ENCODE results near the gene KLHL29. TPM values are rescaled to one million over a fixed set of nuclear protein-coding genes. Genes with fewer than 3 reads are reported as not detected.

The KLHL29 gene
- total and polyA plus RNA-seq, 7 experiments from 2014 or later = 0.59 to 6.5 (median 5.6) TPM

GRCh38 chr2:23377771-23378170 is 7.2 kb upstream of the KLHL29 start:
- peaks cover 0 to 68% (median 0%) of the 10 kb centered on the region in 5 donors for H3K27me3 Mint-ChIP-seq
- no peaks in the 10 kb centered on the region for H3K9me3 Mint-ChIP-seq
- POLR2A ChIA-PET = no interaction called here
- intact Hi-C loops (cut with micrococcal nuclease) = no loop called here
- peaks cover 13 to 19% (median 18%) of the 10 kb centered on the region in 7 donors for H3K4me1 Mint-ChIP-seq
- Histone ChIP-seq H3K27me3 (ENCODE audit: control insufficient read depth in 2 of 2, insufficient read depth in 2 of 2, low read length in 2 of 2) (no peaks in the 10 kb centered on the region), H3K4me1 (ENCODE audit: control insufficient read depth in 2 of 2, insufficient read depth in 2 of 2, low read length in 2 of 2) (peaks cover 0 to 19% of the 10 kb centered on the region in 2 donors), H3K4me3 (ENCODE audit: low read length) (no peak overlapping the region), H3K27ac (ENCODE audit: low read depth, low read length) (no peak overlapping the region), H3K36me3 (ENCODE audit: control insufficient read depth in 2 of 3, insufficient read depth in 3 of 3, low read length in 3 of 3) (no peaks in the 10 kb centered on the region), H3K9me3 (ENCODE audit: control insufficient read depth in 2 of 3, low read length in 3 of 3) (no peaks in the 10 kb centered on the region)
- no peak overlapping the region for H3K4me3 Mint-ChIP-seq
- no peak overlapping the region for H3K27ac Mint-ChIP-seq
- H3K36me3 Mint-ChIP-seq = peaks cover 0 to 3% (median 0%) of the 10 kb centered on the region in 5 donors
- no peak for DNase-seq
- CTCF ChIA-PET = interaction anchor here (0.6 to 0.9 kb wide), 2 partner anchors 16 to 532 kb away, joined by 3 to 4 read pairs; no protein-coding TSS in a partner anchor
- no peak for ATAC-seq

- no peak for DNase-seq
- ChIA-PET POLR2A (no interaction called here), CTCF (interaction anchor here (0.9 kb wide), 1 partner anchor 15 kb away, joined by 4 read pairs; no protein-coding TSS in a partner anchor)
- H3K36me3 ChIP-seq (ENCODE audit: control insufficient read depth in 2 of 3, insufficient read depth in 3 of 3, low read length in 3 of 3) = no peaks in the 10 kb centered on the region
- no peak overlapping the region for H3K27ac Mint-ChIP-seq
- H3K36me3 Mint-ChIP-seq = peaks cover 0 to 3% (median 0%) of the 10 kb centered on the region in 5 donors
- no peak for ATAC-seq
- intact Hi-C loops (cut with micrococcal nuclease) = no loop called here
- no peaks in the 10 kb centered on the region for H3K9me3 ChIP-seq (ENCODE audit: control insufficient read depth in 2 of 3, low read length in 3 of 3)
- no peaks in the 10 kb centered on the region for H3K27me3 ChIP-seq (ENCODE audit: control insufficient read depth in 2 of 2, insufficient read depth in 2 of 2, low read length in 2 of 2)
- H3K4me1 ChIP-seq (ENCODE audit: control insufficient read depth in 2 of 2, insufficient read depth in 2 of 2, low read length in 2 of 2) = peaks cover 0 to 19% of the 10 kb centered on the region in 2 donors
- no peak overlapping the region for H3K27ac ChIP-seq (ENCODE audit: low read depth, low read length)
- H3K4me3 Mint-ChIP-seq = no peak overlapping the region
- peaks cover 13 to 19% (median 18%) of the 10 kb centered on the region in 7 donors for H3K4me1 Mint-ChIP-seq
- no peaks in the 10 kb centered on the region for H3K9me3 Mint-ChIP-seq
- H3K27me3 Mint-ChIP-seq = peaks cover 0 to 70% (median 0%) of the 10 kb centered on the region in 5 donors
- H3K4me3 ChIP-seq (ENCODE audit: low read length) = no peak overlapping the region
Measured at GRCh38 chr2:23378496-23378895, 6.5 kb upstream of the KLHL29 start.

GRCh38 chr2:23379220-23379695 is 5.7 kb upstream of the KLHL29 start:
- no peaks in the 10 kb centered on the region for H3K9me3 ChIP-seq (ENCODE audit: control insufficient read depth in 2 of 3, low read length in 3 of 3)
- H3K27me3 Mint-ChIP-seq = peaks cover 0 to 70% (median 3%) of the 10 kb centered on the region in 5 donors
- H3K4me1 ChIP-seq (ENCODE audit: control insufficient read depth in 2 of 2, insufficient read depth in 2 of 2, low read length in 2 of 2) = peaks cover 0 to 19% of the 10 kb centered on the region in 2 donors
- H3K36me3 ChIP-seq (ENCODE audit: control insufficient read depth in 2 of 3, insufficient read depth in 3 of 3, low read length in 3 of 3) = no peaks in the 10 kb centered on the region
- peaks cover 0 to 3% (median 0%) of the 10 kb centered on the region in 5 donors for H3K36me3 Mint-ChIP-seq
- POLR2A ChIA-PET = interaction anchor here (0.9 to 1.5 kb wide), 2 partner anchors 14 to 25 kb away, joined by 3 read pairs; no protein-coding TSS in a partner anchor
- no peak overlapping the region for H3K4me3 ChIP-seq (ENCODE audit: low read length)
- CTCF ChIA-PET = no interaction called here
- H3K9me3 Mint-ChIP-seq = no peaks in the 10 kb centered on the region
- no peak overlapping the region for H3K4me3 Mint-ChIP-seq
- H3K4me1 Mint-ChIP-seq = peaks cover 14 to 23% (median 20%) of the 10 kb centered on the region in 7 donors
- H3K27ac Mint-ChIP-seq = no peak overlapping the region
- H3K27me3 ChIP-seq (ENCODE audit: control insufficient read depth in 2 of 2, insufficient read depth in 2 of 2, low read length in 2 of 2) = no peaks in the 10 kb centered on the region
- no peak overlapping the region for H3K27ac ChIP-seq (ENCODE audit: low read depth, low read length)
- intact Hi-C loops (cut with micrococcal nuclease) = no loop called here
- no peak for ATAC-seq
- no peak for DNase-seq

- H3K4me1 Mint-ChIP-seq = peaks cover 11 to 27% (median 24%) of the 10 kb centered on the region in 7 donors
- H3K4me3 Mint-ChIP-seq = peak overlapping the region; percentile 73 to 94 (median 86)
- no peaks in the 10 kb centered on the region for H3K9me3 Mint-ChIP-seq
- H3K27me3 Mint-ChIP-seq = peaks cover 0 to 62% (median 6%) of the 10 kb centered on the region in 5 donors
- Histone ChIP-seq H3K4me3 (ENCODE audit: low read length) (peak overlapping the region; percentile 53), H3K4me1 (ENCODE audit: control insufficient read depth in 2 of 2, insufficient read depth in 2 of 2, low read length in 2 of 2) (peaks cover 0 to 19% of the 10 kb centered on the region in 2 donors), H3K27ac (ENCODE audit: low read depth, low read length) (peak overlapping the region; percentile 62), H3K27me3 (ENCODE audit: control insufficient read depth in 2 of 2, insufficient read depth in 2 of 2, low read length in 2 of 2) (no peaks in the 10 kb centered on the region), H3K36me3 (ENCODE audit: control insufficient read depth in 2 of 3, insufficient read depth in 3 of 3, low read length in 3 of 3) (no peaks in the 10 kb centered on the region), H3K9me3 (ENCODE audit: control insufficient read depth in 2 of 3, low read length in 3 of 3) (no peaks in the 10 kb centered on the region)
- ATAC-seq (peak; percentile 59), DNase-seq (peak in 6 of 9 donors; percentile 45 to 63 (median 58))
- peak overlapping the region; percentile 87 to 99 (median 97) for H3K27ac Mint-ChIP-seq
- POLR2A ChIA-PET = interaction anchor here (0.9 to 1.5 kb wide), 2 partner anchors 14 to 23 kb away, joined by 3 read pairs; no protein-coding TSS in a partner anchor
- intact Hi-C loops (cut with micrococcal nuclease) = loop anchor here (1.0 to 10.0 kb wide), 5 partner anchors 29 to 697 kb away; partner anchors contain the start of genes ATAD2B (in 1 of the 2) and SF3B6 (in 1 of the 2)
- CTCF ChIA-PET = no interaction called here
- H3K36me3 Mint-ChIP-seq = peaks cover 0 to 3% (median 0%) of the 10 kb centered on the region in 5 donors
Measured at GRCh38 chr2:23380562-23381065, 4.4 kb upstream of the KLHL29 start.

GRCh38 chr2:23381084-23381483 is 3.9 kb upstream of the KLHL29 start:
- intact Hi-C loops (cut with micrococcal nuclease) = loop anchor here (2.0 to 10.0 kb wide), 4 partner anchors 72 to 696 kb away; partner anchors contain the start of genes ATAD2B (in 1 of the 2) and SF3B6 (in 1 of the 2)
- Histone ChIP-seq H3K36me3 (ENCODE audit: control insufficient read depth in 2 of 3, insufficient read depth in 3 of 3, low read length in 3 of 3) (no peaks in the 10 kb centered on the region), H3K27me3 (ENCODE audit: control insufficient read depth in 2 of 2, insufficient read depth in 2 of 2, low read length in 2 of 2) (no peaks in the 10 kb centered on the region), H3K4me1 (ENCODE audit: control insufficient read depth in 2 of 2, insufficient read depth in 2 of 2, low read length in 2 of 2) (peaks cover 0 to 21% of the 10 kb centered on the region in 2 donors), H3K4me3 (ENCODE audit: low read length) (peak overlapping the region; percentile 53), H3K27ac (ENCODE audit: low read depth, low read length) (peak overlapping the region; percentile 62), H3K9me3 (ENCODE audit: control insufficient read depth in 2 of 3, low read length in 3 of 3) (no peaks in the 10 kb centered on the region)
- CTCF ChIA-PET = no interaction called here
- POLR2A ChIA-PET = interaction anchor here (0.9 to 1.5 kb wide), 2 partner anchors 13 to 23 kb away, joined by 3 read pairs; no protein-coding TSS in a partner anchor
- Mint-ChIP-seq H3K36me3 (peaks cover 0 to 3% (median 0%) of the 10 kb centered on the region in 5 donors), H3K27me3 (peaks cover under 1 to 60% (median 7%) of the 10 kb centered on the region in 5 donors), H3K4me3 (peak overlapping the region; percentile 73 to 94 (median 86)), H3K9me3 (no peaks in the 10 kb centered on the region), H3K27ac (peak overlapping the region; percentile 87 to 99 (median 97)), H3K4me1 (peaks cover 12 to 27% (median 24%) of the 10 kb centered on the region in 7 donors)
- DNase-seq (peak in 6 of 9 donors; percentile 26 to 57 (median 47)), ATAC-seq (peak; percentile 31)

GRCh38 chr2:23381485-23381884 is 3.5 kb upstream of the KLHL29 start:
- peak overlapping the region in 8 of 9 donors; percentile 93 to 99 (median 98) for H3K27ac Mint-ChIP-seq
- peaks cover 4 to 59% (median 11%) of the 10 kb centered on the region in 5 donors for H3K27me3 Mint-ChIP-seq
- POLR2A ChIA-PET = no interaction called here

More at GRCh38 chr2:23381485-23381884, 3.5 kb upstream of the KLHL29 start:
- no peaks in the 10 kb centered on the region for H3K9me3 Mint-ChIP-seq
- DNase-seq = no peak
- H3K4me3 ChIP-seq (ENCODE audit: low read length) = no peak overlapping the region
- no peaks in the 10 kb centered on the region for H3K27me3 ChIP-seq (ENCODE audit: control insufficient read depth in 2 of 2, insufficient read depth in 2 of 2, low read length in 2 of 2)
- peaks cover 0 to 3% (median 0%) of the 10 kb centered on the region in 5 donors for H3K36me3 Mint-ChIP-seq
- peaks cover 0 to 24% of the 10 kb centered on the region in 2 donors for H3K4me1 ChIP-seq (ENCODE audit: control insufficient read depth in 2 of 2, insufficient read depth in 2 of 2, low read length in 2 of 2)
- CTCF ChIA-PET = no interaction called here
- ATAC-seq = no peak
- peaks cover 16 to 31% (median 28%) of the 10 kb centered on the region in 7 donors for H3K4me1 Mint-ChIP-seq
- intact Hi-C loops (cut with micrococcal nuclease) = loop anchor here (2.0 to 10.0 kb wide), 4 partner anchors 71 to 696 kb away; partner anchors contain the start of genes ATAD2B (in 1 of the 2) and SF3B6 (in 1 of the 2)
- no peak overlapping the region for H3K27ac ChIP-seq (ENCODE audit: low read depth, low read length)
- H3K36me3 ChIP-seq (ENCODE audit: control insufficient read depth in 2 of 3, insufficient read depth in 3 of 3, low read length in 3 of 3) = no peaks in the 10 kb centered on the region
- H3K9me3 ChIP-seq (ENCODE audit: control insufficient read depth in 2 of 3, low read length in 3 of 3) = no peaks in the 10 kb centered on the region
- peak overlapping the region in 6 of 10 donors; percentile 73 to 91 (median 86) for H3K4me3 Mint-ChIP-seq

All from naive thymus-derived CD4-positive, alpha-beta T cell (primary cell).